HepG2 (cell line): ENCODE data around the gene JMJD4. TPM values are rescaled to one million over a fixed set of nuclear protein-coding genes. Genes with fewer than 3 reads are reported as not detected.
A peak's percentile ranks its signal among the peaks of the same experiment; 100 is the strongest.

Experiments used
- ATAC-seq: fragments of 200-7000 bp; cut with Tn5 transposase; 3 replicates; pipeline ENCODE4 v1.9.1; 2020; ENCODE audit warnings: mild to moderate bottlenecking, moderate library complexity
- BruUV-seq: library from RNA; stranded (reverse); fragments of 400-500 nt; replicated peaks from 2 replicates; lab custom pipeline; 2021; lab: Mats Ljungman, UMichigan
- CTCF ChIA-PET: fragments of 300-600 bp; formaldehyde crosslinking; extraction: SDS; loops from one replicate; lab custom pipeline; 2021; ENCODE audit warnings: low total read pairs, inconsistent platforms, low intra/inter-chr PET ratio; lab: Yijun Ruan, JAX
- POLR2A ChIA-PET: fragments of 350-600 bp; sonication (Branson Sonifier 250); formaldehyde crosslinking; loops from one replicate; lab custom pipeline; 2020; ENCODE audit warnings: antibody characterized with exemption, inconsistent platforms; lab: Yijun Ruan, JAX
- DNase-seq: peaks from one replicate; pipeline ENCODE4 v3.0.0-alpha.2; 2015; ENCODE audit warnings: low spot score
- FAIRE-seq: peaks from 3 replicates; lab custom pipeline; 2011; peaks lifted over from hg19 to GRCh38; lab: Jason Lieb, UNC
- H2AFZ ChIP-seq: one replicate; pipeline ENCODE4 v1.6.1; 2011; ENCODE audit warnings: low read length, inconsistent platforms
- H3K27ac ChIP-seq: fragments of 300-600 bp; 3 replicates; pipeline ENCODE4 v1.8.0; 2011; ENCODE audit warnings: mixed run types, mild to moderate bottlenecking, mixed read lengths, low read length, inconsistent platforms; ENCODE audit not compliant: insufficient read depth; ENCODE audit errors: extremely low read length
- H3K27me3 ChIP-seq, 2 experiments: fragments of 200-600 bp in 1 of 2; 2 replicates in 1 of 2; 3 replicates in 1 of 2; pipeline versions ENCODE4 v1.6.0 to v1.8.0; 2011; ENCODE audit warnings: low read length in 2 of 2, mild to moderate bottlenecking in 2 of 2, moderate library complexity in 2 of 2, inconsistent platforms in 1 of 2; ENCODE audit not compliant: insufficient read depth in 2 of 2, control insufficient read depth in 1 of 2
- H3K36me3 ChIP-seq, 2 experiments: fragments of 200-600 bp in 1 of 2; replicated peaks in 1 of 2; 2 replicates in 1 of 2; 3 replicates in 1 of 2; pipeline versions ENCODE4 v1.5.1 to v1.8.0; 2011; ENCODE audit warnings: low read length in 2 of 2, inconsistent platforms in 1 of 2; ENCODE audit not compliant: insufficient read depth in 2 of 2, control insufficient read depth in 1 of 2
- H3K4me1 ChIP-seq: 2 replicates; pipeline ENCODE4 v1.5.1; 2012; ENCODE audit warnings: low read length, inconsistent platforms; ENCODE audit not compliant: insufficient read depth
- H3K4me2 ChIP-seq: 2 replicates; pipeline ENCODE4 v1.6.0; 2011; ENCODE audit warnings: low read depth, low read length, inconsistent platforms
- H3K4me3 ChIP-seq, 3 experiments: fragments of 200-600 bp in 1 of 3; sonication (generic), shearing (Covaris generic) in 1 of 3; replicated peaks in 1 of 3; 2 replicates each; pipeline ENCODE4 v1.5.1; 2011 to 2016; ENCODE audit warnings: low read length in 3 of 3, inconsistent platforms in 2 of 3, low read depth in 2 of 3, mild to moderate bottlenecking in 2 of 3, control low read depth in 1 of 3, mixed read lengths in 1 of 3; ENCODE audit not compliant: insufficient read depth in 1 of 3
- H3K79me2 ChIP-seq: one replicate; pipeline ENCODE4 v1.6.1; 2011; ENCODE audit warnings: low read length, inconsistent platforms; ENCODE audit not compliant: insufficient read depth
- H3K9ac ChIP-seq: 2 replicates; pipeline ENCODE4 v1.6.0; 2011; ENCODE audit warnings: mild to moderate bottlenecking, low read depth, low read length, inconsistent platforms; ENCODE audit not compliant: insufficient read depth
- H3K9me3 ChIP-seq: 2 replicates; pipeline ENCODE4 v1.5.1; 2012; ENCODE audit warnings: mild to moderate bottlenecking, low read length
- H4K20me1 ChIP-seq: 2 replicates; pipeline ENCODE4 v1.6.0; 2011; ENCODE audit warnings: inconsistent platforms, mild to moderate bottlenecking, low read length, moderate library complexity; ENCODE audit not compliant: insufficient read depth
- AGO2 ChIP-seq: fragments of 200-400 bp; formaldehyde crosslinking; optimal IDR thresholded peaks from 2 replicates; pipeline ENCODE3; 2017; ENCODE audit warnings: mild to moderate bottlenecking, low read depth, low read length, moderate library complexity
- ESRRA ChIP-seq: sonication (generic); formaldehyde crosslinking; IDR thresholded peaks from 2 replicates; pipeline ENCODE4 v1.5.1; 2020; ENCODE audit warnings: mild to moderate bottlenecking, low read depth, missing genetic modification reagents
- HNF4G ChIP-seq, 2 experiments: sonication (generic) in 1 of 2; formaldehyde crosslinking in 1 of 2; IDR thresholded peaks; 2 replicates each; pipeline versions ENCODE4 v1.4.0 to v1.6.1; 2011 to 2020; ENCODE audit warnings: borderline replicate concordance in 2 of 2, low read depth in 2 of 2, mild to moderate bottlenecking in 2 of 2, low read length in 1 of 2, missing genetic modification reagents in 1 of 2, moderate library complexity in 1 of 2
- RBFOX2 ChIP-seq: fragments of 200-400 bp; formaldehyde crosslinking; IDR thresholded peaks from 2 replicates; pipeline ENCODE4 v1.6.1; 2017; ENCODE audit warnings: low read depth, mild to moderate bottlenecking, low read length
- YY1 ChIP-seq: IDR thresholded peaks from 2 replicates; pipeline ENCODE4 v1.6.1; 2011; ENCODE audit warnings: low read length, low read depth, moderate library complexity, mild to moderate bottlenecking; ENCODE audit not compliant: insufficient read depth, insufficient replicate concordance
- ZNF660 ChIP-seq: sonication (generic); formaldehyde crosslinking; IDR thresholded peaks from 2 replicates; pipeline ENCODE4 v1.5.1; 2020; ENCODE audit warnings: mild to moderate bottlenecking, low read depth, missing genetic modification reagents, borderline replicate concordance
- WGBS: methylation state at CpG from one replicate; pipeline ENCODE4 v1.1.6; 2017; ENCODE audit warnings: low lambda C conversion rate; 5-methylcytosine and 5-hydroxymethylcytosine counted together
- in situ Hi-C: cut with HindIII; loops from 2 replicates; pipeline ENCODE4 v1.10.0; 2017; ENCODE audit warnings: low pct_unique_long_range_greater_than_20kb; ENCODE audit not compliant: extremely low pct_ligation_motif_present
- intact Hi-C: fragments of 100-400 bp; cut with micrococcal nuclease; formaldehyde crosslinking; loops from one replicate; pipeline ENCODE4 v1.10.0; 2022; ENCODE audit not compliant: unreplicated experiment
- polyA plus RNA-seq, 8 experiments: library from polyadenylated mRNA; depleted of rRNA in 3 of 8; stranded (reverse) in 7 of 8; unstranded in 1 of 8; fragments of >200 nt; fragmentation: Illumina TruSeq in 4 of 8; extraction: Trizol in 4 of 8; gene quantifications; 2 replicates each; pipeline versions ENCODE4 v1.2.1 to v1.2.3, GENCODE V29; 2011 to 2016; ENCODE audit warnings: low read depth in 4 of 8, missing spikeins in 1 of 8, mixed read lengths in 1 of 8; ENCODE audit not compliant: insufficient read depth in 1 of 8
- total RNA-seq, 5 experiments: library from RNA; depleted of rRNA; stranded (reverse); fragments of >200 nt; fragmentation: Illumina TruSeq; extraction: Trizol; gene quantifications; 2 replicates each; pipeline ENCODE4 v1.2.3, GENCODE V29; 2016; ENCODE audit warnings: low read depth in 1 of 5

Gene JMJD4
- total and polyA plus RNA-seq, 2 of the 13 experiments (the other 11 are each of a cell fraction or from before 2014, with no cell fraction given), result 10.2 to 29.0 TPM

DNA sequence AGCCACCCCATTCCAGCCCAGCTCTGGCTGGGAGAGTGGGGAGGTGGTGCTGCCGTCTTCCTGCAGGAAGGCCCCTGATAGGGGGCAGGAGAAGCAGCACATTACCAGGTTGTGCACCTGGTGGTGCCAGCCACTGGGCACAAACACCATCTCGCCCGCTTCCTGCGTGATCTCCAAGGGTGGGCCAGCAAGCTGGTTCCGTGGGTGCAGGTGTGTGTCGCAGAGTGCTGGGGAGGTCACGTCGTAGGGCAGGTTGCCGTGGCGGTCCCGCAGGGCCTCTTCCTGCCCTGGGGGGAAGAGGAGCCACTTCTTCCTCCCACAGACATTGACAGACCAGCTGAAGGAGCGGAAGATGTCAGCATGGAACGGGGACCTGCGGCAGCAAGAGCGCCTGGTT is 1.8 kb downstream of the JMJD4 start:
- Histone ChIP-seq H3K9me3 (no peaks in the 10 kb centered on the region), H3K9ac (0 out of 2 replicates have a peak overlapping the region, but pooled peaks have one; percentile 93), H2AFZ (no peak overlapping the region), H3K4me1 (peaks cover 57% of the 10 kb centered on the region), H3K27ac (no peak overlapping the region), H3K79me2 (peaks cover 35% of the 10 kb centered on the region), H3K4me3 (peak overlapping the region in 1 of 3 experiments; percentile 98; a peak in 1 of 6 replicates), H4K20me1 (peaks cover 9% of the 10 kb centered on the region; the same call in 1 of the 2 replicates), H3K36me3 (peaks cover 4 to 9% of the 10 kb centered on the region in 2 experiments; a peak in 1 of 5 replicates), H3K4me2 (no peak overlapping the region; the same call in 1 of the 2 replicates), H3K27me3 (no peaks in the 10 kb centered on the region; a peak in 1 of 5 replicates)
- intact Hi-C loops (no loop called here), in situ Hi-C loops (no loop called here)
- FAIRE-seq (no peak), DNase-seq (no peak), ATAC-seq (no peak)
- no TSS peak for BruUV-seq
- 100% methylated on average over 6 of the region's 15 CpGs for WGBS
- ChIA-PET CTCF (no interaction called here), POLR2A (no interaction called here)
- TF ChIP-seq HNF4G (IDR thresholded peaks at IDR 0.05; ENCODE audit: borderline replicate concordance, low read depth, low read length) (no peak), HNF4G (CRISPR knock-in tag; IDR thresholded peaks at IDR 0.05; ENCODE audit: borderline replicate concordance, low read depth) (no peak), RBFOX2 (peak; percentile 10; the same call in 1 of the 2 replicates), AGO2 (peak; percentile 25), ZNF660 (CRISPR knock-in tag) (no peak), ESRRA (CRISPR knock-in tag) (no peak)

GRCh38 chr1:227732586-227733308 is 2.4 kb downstream of the JMJD4 start:
- H3K27me3 ChIP-seq, result no peaks in the 10 kb centered on the region; a peak in 1 of 5 replicates
- no peak overlapping the region for H2AFZ ChIP-seq
- peaks cover 35% of the 10 kb centered on the region for H3K79me2 ChIP-seq
- peaks cover 9% of the 10 kb centered on the region; the same call in 1 of the 2 replicates for H4K20me1 ChIP-seq
- no peak overlapping the region for H3K27ac ChIP-seq
- H3K4me1 ChIP-seq, result peaks cover 58% of the 10 kb centered on the region
- DNase-seq (no peak), FAIRE-seq (no peak), ATAC-seq (no peak)
- intact Hi-C loops, result no loop called here
- peaks cover 4 to 9% of the 10 kb centered on the region in 2 experiments; a peak in 1 of 5 replicates for H3K36me3 ChIP-seq
- POLR2A ChIA-PET, result no interaction called here
- BruUV-seq, result no TSS peak
- 89% methylated on average over 13 of the region's 18 CpGs for WGBS
- H3K9ac ChIP-seq, result no peak overlapping the region
- H3K9me3 ChIP-seq, result no peaks in the 10 kb centered on the region
- H3K4me3 ChIP-seq, result no peak overlapping the region
- CTCF ChIA-PET, result no interaction called here
- H3K4me2 ChIP-seq, result no peak overlapping the region
- TF ChIP-seq RBFOX2 (0 out of 2 replicates have a peak, but pooled peaks have one; percentile 31), YY1 (no peak)
- in situ Hi-C loops, result no loop called here
